ENCODE results near the gene SGCD.

Gene SGCD

DNA sequence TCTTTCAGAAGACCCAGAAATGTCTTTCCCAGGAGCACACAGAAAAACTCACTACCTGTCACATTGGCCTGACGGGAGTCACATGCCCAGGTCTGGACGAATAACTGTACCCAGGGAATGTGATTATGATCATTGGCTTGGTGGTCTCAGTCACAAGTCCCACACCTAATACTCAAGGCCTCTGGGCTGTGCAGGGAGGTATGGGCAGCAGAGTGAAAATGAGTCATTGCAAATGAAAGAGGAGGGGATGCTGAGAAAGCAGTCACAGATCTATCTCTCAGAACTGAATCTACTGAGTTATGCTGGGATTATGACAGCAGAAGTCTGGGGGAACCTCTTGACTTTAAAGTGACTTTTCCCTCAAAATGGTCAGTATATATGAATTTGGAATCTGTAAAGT, 36.9 kb downstream of the SGCD start:
- DNase-seq = no peak

DNA sequence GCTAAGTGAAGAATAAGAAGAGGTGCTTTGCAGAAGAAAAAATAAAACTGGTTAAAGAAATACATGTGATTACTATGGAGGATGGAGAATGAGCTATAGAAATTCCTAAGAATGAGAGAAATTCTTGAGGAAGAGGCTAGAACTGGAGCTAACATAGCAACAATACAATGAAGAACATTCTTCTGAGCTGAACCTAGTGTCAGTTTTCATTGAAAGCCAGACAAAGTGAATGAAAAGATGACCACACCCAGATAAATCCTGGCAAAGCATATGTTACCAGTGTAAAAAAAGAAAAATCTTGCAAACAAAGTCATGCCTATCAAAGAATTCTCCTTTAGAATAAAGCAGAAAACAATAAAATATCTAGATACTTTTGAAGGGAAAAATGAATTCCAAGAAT, 39.6 kb downstream of the SGCD start:
- no peak for DNase-seq

DNA sequence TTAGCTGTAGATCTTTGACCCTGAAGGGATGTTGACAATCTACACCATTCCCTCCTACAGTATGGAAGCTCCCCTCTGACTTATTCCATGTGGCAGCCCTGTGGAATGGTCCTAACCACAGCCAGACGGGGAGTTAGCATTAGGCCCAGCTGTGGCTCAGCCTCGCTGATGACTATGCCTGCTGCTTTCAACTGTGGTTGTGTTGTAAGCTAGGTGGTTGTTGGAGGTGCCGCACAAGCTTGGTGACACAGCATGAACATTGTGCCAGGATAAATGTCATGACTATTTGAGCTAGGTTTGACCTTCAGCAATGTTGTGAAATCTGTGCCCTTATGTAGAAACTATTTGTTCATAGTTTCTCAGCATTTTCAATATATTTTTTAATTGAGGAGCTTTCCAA, 40.6 kb downstream of the SGCD start:
- DNase-seq = no peak

DNA sequence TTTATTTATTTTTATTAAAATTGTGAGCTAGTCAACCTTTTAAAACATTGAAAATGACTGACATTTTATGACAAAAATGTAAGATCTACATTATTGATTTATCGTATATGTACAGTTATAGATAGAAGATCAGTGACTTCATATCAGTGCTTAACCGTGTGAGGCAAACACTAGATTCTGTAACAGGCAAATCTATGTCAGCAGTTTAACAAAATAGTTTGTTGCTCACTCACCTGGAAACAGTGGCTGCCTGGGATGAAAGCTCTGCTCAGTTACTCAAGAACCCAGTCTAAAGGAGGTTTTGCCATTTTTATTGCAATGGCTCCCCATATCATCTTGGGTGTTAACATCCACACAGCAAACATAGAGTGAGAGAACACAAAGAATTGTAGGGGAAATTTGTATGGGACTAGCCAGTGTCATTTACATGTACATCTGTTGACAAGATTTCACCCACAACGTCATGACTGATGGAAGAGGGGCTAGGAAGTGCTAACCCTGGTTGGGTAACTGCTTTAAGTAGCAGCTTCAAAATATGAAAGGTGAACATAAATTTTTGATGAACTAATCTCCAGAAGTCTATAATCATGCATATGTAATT, 49.0 kb downstream of the SGCD start:
- no peak for DNase-seq

DNA sequence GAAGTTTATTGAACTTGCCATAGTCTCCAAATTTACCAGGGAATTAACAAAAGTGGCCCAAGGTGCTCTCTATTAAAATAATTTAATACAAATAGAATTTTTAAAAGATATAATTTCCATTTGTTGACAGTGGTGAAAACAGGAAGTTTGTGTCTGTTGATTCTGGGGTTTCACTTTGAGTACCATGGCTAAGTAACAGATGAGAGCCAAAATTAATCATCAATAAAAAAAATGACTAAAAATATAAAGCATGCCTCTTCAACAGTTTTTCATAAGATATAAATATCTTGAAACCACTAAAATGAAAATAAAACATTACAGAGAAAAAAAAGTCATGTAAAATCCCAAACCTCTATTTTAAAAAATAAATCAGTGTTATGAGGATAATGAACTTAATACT, 49.8 kb downstream of the SGCD start:
- DNase-seq = no peak

DNA sequence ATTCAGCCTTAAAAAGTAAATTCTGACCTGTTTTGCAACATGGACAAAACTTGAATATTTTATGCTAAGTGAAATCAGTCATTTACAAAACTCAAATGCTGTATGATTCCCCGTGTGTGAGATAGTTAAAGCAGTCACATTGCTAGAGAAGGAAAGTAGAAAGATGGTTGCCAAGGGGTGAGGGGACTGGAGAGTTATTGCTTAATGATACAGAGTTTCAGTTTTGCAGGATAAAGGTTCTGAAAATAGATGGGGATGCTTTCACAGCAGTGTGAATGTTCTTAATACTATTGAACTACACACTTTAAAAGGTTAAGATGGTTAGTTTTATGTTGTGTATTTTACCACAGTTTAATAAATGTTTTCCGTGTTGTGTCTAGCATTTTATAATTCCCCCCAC, 51.2 kb downstream of the SGCD start:
- DNase-seq = no peak

DNA sequence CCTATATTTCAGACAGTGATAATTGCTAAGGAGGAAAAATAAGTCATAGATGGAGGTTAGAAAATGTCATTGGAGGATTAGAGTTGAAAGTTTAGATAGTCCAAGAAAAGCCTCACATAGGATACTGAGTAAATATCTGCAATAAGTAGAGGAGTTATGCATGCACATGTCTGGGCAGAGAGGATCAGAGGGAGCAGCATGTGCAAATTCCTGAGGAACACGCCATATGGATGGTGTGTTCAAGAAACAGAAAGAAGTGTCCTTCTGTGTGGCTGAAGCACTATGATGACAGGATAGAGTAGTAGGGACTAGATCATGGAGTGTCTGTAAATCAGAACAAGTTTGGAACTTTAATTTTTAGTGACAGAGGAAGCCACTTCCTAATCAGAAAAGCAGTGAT, 52.2 kb downstream of the SGCD start:
- DNase-seq = no peak

DNA sequence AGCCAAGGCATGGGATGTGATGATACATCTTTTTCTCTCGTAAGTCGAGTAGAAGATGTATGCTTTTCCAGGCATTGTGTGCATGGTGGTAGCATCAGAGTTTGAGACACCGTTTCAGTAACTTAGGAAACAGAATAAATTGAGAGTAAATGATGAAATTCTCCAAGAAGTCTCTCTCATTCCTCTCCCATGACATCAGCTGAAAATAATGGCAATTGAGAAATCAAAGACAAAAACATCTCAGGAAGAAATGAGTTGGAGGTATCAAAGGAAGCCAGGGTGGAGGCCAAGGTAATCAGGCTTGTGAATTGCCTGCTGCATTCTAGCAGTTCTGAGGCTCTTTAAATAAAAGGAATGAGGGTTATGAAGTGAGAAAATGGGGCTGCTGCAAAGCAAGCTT, 53.9 kb downstream of the SGCD start:
- no peak for DNase-seq

DNA sequence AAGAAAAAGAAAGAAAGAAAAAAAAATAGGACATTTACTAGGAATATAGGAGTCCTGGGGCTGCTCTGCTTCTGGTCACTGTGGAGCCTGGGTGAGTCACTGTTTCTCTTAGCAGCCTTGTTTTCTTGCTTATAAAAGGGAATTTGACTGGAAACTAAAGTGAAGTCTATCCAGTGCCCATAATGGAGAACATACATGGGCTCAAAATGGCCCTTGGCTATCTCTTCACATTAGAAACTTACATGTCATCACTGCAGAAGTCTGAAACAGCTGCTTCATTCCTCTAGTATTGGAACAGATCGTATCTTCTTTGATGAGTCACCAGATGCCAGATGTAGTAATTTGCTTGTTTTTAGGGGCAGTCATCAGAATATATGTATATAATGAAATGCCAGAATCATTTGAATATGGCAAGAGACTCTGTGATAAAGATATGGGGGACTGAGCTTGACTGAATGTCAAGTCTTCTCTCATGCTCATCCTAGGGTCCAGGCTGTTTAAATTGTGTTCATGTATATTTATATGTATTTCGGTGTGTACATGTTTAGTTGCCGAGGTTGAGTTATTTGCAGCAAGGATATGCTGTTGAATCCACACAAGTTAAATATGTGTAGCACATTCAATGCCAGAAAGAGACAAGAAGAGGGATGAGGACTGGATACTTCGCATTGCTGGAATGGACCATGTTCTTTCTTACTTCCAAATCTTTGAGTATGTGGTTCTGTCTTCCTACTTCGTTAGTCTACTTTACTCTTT, 56.7 kb downstream of the SGCD start:
- no peak for DNase-seq

DNA sequence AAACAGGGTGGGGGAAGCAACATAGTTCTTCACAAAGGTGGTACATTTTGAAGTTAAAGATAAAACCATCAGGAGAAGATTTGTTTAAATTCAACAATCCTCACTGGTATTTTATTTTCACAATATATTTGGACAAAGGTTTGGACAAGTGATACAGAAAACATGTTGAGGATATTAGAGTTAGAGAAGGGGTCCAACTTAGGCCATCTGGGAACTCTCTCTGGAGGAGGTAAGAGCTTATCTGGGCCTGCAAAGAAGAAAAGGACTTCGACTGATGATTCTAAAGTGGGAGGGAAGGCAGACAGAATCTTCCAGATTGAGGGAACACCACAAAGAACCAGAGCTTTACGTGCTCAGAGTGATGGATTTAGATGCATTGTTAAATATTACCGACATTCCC, 58.5 kb downstream of the SGCD start:
- DNase-seq = no peak

DNA sequence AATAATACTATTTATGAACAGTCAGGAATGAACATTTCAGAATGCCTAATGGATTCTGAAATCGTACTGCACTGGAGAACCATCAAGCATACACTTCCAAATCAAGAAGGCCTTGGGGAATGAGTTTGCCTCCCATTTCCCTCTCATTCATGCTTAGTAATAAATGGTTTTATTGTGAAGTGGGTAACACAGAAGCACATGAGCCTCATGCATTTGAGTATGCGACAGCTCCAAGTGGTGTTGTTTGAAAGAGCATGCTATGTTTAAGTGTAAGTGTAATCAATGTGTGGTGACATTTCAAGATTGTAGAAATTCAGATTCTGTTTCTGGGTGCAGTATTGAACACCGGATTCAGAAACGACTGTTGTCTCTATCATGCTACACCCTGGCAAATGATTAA, 60.0 kb downstream of the SGCD start:
- DNase-seq = no peak

DNA sequence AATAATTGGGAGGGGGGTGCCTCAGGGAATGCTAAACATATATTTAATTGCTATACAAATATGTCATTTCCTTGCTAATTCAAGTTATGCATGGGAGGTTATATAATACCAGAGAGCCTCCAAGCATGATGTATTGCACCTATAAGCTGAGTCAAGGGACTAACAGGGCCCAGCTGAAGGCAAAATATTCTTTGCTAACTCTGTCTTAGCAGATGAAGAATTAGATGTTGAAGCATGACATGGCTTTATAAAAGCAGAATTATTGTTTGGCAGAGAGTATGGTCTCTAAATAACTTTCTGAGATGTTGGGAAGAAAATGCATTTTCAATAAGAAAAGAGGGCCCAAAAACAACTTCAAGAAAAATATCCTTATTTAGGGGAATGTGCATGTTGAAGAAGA, 60.4 kb downstream of the SGCD start:
- DNase-seq = no peak

DNA sequence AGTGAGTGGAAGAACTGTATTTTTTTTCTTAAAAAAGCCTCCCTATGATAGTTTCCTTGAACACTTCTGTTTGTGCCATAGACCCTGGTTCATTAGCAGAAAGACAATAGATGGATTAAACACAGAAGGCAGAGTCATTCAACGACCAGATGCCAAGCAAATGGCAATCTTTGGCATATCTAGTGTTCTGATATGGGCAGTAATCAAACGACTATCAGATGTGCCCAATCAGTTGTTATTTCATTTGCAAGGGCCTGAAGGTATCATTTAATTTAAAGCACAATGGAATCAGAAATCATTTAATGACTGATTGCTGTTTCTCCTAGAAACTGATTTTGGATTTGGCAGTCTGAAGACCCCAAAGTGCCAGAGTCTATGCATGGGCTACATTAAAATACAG, 61.3 kb downstream of the SGCD start:
- DNase-seq = no peak

DNA sequence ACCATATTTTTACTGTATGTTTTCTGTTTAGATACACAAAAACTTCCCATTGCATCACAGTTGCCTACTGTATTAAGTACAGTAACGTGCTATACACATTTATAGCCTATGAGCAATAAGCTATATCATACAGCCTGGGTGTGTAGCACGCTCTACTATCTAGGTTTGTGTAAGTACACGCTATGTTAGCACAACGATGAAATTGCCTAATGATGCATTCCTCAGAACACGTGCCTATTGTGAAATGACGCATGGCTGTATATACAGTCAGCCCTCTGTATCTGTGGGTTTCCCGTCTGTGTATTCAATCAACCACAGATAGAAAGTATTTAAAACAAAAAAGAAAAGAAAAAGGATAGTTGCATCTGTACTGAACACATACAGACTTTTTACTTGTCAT, 64.2 kb downstream of the SGCD start:
- DNase-seq = no peak

DNA sequence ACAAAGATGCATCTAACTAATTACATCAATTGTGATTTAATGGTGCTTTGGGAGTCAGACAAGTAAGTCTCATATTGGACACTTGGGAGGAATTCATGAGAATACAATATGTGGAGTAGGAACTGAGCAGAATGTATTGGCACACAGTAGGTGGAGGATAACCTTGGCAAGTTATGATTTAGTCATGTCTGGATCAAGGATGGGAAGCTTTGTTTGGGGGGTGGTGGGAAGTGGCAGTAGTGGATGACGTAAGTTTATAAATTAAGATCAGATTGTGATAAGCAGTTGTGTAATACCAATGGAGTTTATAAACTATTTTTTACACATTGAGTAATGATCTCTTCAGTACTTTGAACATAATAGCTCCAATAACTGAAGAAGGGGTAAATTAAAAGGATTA, 67.0 kb downstream of the SGCD start:
- DNase-seq = no peak

DNA sequence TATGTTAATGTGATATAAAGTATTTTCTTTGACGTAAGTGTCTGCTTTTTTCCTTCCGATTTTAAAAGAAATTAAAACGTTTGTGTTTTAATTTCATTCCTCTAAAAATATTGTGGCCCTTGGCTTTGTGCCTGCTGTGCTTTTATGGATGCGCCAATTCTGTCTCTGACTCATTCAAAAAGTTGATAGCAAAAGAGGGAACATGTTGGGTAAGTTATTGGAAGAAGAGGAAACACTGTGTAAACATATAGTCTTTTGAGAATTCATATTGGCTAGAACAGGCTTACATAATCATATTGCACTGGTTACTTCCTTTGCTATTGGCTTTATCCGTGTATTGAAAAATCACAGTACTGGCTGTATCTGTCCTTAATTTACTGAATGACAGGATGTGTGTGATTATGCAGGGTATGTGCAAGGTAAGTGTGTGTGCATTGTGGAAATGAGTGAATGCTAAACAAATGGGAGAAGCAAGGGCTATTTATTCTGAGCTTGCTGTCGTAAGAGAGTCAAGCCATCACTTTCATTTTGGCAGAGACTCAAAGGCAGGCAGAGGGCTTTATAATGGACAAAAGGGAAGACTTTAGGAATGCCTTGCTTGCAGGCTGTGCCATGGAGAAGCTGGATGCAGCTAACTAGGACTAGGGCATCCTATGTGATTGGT, 67.8 kb downstream of the SGCD start:
- no peak for DNase-seq

DNA sequence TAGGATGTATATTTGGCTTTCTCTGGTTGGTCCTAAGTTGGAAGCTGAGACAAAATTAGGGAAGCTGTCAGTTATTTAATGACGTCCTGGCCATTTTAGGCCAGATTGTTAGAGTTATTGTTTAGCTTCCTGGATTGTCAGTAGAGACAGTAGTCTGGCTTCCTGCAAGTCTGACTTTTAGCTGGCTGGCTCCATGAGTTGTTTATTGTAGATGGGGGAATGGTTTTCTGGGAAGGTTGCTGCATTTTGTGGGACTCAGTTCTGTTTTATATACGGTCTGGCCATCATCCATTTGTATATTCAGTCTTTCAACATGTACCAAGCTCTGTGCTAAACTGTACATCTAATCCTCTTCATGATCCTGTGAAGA, 68.3 kb downstream of the SGCD start:
- DNase-seq = no peak

DNA sequence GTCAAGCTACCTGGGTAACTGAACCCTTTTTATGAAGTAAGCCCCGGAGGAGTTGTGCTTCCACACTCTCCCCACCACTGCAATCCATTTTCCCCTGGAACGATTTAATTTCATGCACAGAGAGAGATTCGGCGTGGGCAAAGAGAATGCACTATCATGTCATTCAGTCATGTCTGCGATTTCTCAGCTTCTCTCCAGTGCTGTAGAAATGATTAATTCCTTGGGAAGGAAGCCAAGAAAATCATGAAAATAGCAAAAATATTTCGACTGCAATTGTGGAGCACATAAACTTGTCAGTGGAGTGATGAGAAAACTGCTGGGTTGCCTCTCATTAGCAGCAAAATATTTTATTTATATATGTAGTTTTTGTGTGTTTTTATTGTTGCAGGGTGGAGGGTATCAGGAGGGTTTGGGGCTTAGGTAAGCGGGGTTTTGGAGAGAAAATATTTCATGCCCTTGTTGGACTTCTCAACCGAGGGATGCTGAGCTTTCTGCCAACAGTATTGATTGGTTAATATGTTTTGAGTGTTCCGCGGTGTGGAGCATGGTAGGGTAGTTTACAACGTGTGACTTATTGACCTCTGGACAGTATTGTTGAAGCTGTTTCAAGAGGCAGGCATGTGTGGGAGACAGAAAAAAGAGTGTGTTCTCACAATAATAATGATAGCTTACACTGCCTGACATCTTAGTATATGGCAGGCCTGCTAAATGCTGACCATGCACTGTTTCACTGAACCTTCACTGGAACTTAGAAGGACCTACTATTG, 69.3 kb downstream of the SGCD start:
- DNase-seq = no peak

DNA sequence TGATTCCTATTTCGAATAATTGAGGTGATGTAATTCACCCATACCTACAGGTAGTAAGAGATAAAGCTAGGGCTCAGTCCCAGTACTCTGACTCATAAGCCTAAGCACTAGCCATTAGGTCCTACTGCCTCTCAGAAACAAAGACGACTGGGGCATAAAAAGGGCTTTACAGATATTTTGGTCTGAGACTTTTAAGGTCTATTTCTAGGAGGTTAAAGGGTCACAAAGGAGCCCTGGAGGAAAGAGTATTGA, 69.8 kb downstream of the SGCD start:
- DNase-seq = no peak

DNA sequence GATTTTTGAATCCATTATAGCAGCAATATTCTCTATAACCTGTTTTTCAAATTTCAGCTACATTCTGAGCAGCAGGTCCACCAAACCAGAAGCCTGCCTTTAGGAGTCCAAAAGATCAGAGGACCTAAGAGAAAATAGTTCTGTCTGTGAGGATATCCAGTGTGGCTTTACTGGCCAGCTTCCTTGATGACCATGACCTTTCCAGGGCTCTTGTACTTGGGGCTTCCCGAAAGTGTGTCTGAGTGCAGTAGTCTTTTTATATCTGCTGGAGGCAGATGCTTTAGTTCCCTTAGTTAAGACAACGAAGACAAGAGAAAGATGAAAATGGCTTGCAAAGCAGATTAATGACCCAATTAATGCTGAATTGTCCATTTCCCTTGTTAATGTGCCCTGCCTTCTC, 72.4 kb downstream of the SGCD start:
- DNase-seq = no peak

DNA sequence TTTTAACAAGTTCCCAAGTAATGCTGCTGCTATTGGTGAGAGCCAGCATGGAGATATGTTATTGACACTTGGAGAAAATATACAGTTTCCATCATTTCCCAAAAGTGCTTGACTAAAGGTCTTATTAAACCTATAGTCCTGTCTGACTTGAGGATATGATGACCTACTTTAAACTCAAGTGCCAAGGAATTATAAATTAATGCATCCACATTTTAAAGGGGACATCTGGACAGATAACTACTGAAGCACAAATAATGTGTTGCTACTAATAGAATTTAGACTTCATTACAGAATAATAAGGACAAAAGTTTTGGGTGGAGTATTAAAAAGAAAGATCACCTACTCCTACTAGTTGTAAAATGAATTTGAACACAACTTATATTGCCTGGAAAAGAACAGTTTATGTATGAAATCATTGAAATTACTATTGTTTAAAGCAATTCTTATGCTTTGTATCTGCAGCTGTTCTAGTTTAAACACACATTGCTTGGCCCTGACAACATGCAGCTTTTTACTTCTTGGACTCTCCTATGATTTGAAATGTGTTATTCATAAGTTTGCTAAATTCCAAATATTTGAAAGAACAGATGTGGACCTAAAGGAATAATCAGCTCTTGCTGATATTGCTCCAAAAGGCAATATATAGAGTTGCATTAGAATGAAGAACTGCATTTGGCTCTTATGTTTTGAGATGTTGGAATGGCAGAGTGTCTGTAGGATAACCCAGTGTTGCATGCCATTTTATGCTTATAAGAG, 73.4 kb downstream of the SGCD start:
- no peak for DNase-seq

DNA sequence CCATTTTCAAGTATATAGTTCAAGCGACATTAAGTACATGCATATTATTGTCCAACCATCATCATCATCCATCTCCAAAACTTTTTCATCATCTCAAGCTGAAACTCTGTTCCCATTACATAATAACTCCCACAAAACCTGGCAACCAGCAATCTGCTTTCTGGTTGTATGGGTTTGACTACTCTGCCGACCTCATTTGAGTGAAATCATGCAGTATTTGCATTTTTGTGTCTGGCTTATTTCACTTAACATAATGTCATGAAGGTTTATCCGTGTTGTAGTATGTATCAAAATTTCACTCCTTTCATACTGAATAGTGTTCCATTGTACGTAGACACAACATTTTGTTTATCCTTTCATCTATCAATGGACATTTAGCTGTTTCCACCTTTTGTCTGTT, 74.8 kb downstream of the SGCD start:
- no peak for DNase-seq

DNA sequence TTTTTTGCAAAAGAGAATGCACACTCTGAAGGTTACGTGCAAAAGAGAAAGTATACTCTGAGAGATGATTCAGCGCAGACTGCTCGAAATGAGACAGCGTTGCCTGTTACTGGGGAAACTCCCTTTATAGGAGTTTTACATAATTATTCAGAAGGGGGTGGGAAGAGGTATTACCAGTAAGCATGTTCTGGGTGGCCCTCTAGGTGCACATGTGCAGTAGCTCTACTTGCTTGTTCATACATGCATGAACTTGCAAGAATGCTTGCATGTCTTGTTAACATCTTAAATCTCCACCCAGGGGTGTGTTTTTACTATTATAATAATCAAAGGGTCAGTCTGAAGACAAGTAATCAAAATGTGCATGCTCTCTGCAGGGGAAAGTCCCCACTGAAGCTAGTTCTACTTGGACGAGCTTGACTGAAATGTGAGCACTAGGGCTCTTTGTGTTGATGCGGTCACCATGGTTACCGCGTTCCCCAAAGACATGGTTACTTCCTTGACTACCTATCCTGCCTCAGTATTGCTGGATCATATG, 75.5 kb downstream of the SGCD start:
- DNase-seq = peak; percentile 48
